Right cardiac atrium (tissue), 5 donors: ENCODE measurements around the gene PRIM2. TPM values are rescaled to one million over a fixed set of nuclear protein-coding genes. Genes with fewer than 3 reads are reported as not detected.
"Not testable (repeated sequence)": the region's sequence is repeated elsewhere in the genome, so short reads cannot be mapped to it uniquely, and the experiment has no call there.

ENCODE experiments used
- ATAC-seq, 2 donors: fragments of 200-7000 bp; cut with Tn5 transposase; one replicate each; pipeline versions ENCODE4 v1.8.0 to v1.9.1; 2020; ENCODE audit warnings: moderate library complexity in 2 of 2, mild to moderate bottlenecking in 1 of 2
- DNase-seq, 3 donors: peaks; one replicate each; pipeline ENCODE4 v3.0.0-alpha.2; 2020
- H3K27ac ChIP-seq: one replicate; pipeline ENCODE4 v1.5.1; 2013; ENCODE audit warnings: mild to moderate bottlenecking, low read length, control low read depth, moderate library complexity
- H3K27me3 ChIP-seq: one replicate; pipeline ENCODE4 v1.6.1; 2013; ENCODE audit not compliant: control insufficient read depth, insufficient read depth
- H3K4me1 ChIP-seq: one replicate; pipeline ENCODE4 v1.6.1; 2013; ENCODE audit warnings: low read length; ENCODE audit not compliant: control insufficient read depth, insufficient read depth
- H3K4me3 ChIP-seq: one replicate; pipeline ENCODE4 v1.5.1; 2013; ENCODE audit warnings: low read length, control low read depth
- H3K9me3 ChIP-seq: one replicate; pipeline ENCODE4 v1.6.1; 2013; ENCODE audit warnings: low read length; ENCODE audit not compliant: control insufficient read depth
- WGBS: extraction: QIAGEN DNeasy Blood & Tissue Kit; methylation state at CpG from one replicate; pipeline ENCODE4 v1.1.7; 2013; 5-methylcytosine and 5-hydroxymethylcytosine counted together
- intact Hi-C, 4 donors: fragments of 100-400 bp; cut with DNase I; formaldehyde crosslinking; loops; one replicate each; pipeline versions ENCODE4 v1.11.0 to v1.14.0; 2022 to 2023
- long read RNA-seq, 4 donors: library from polyadenylated mRNA; unstranded; transcript quantifications; one replicate each; pipeline ENCODE4 v2.0.0, GENCODE V29; 2020 to 2021
- polyA plus RNA-seq: library from polyadenylated mRNA; stranded (reverse); fragments of 200-250 nt; gene quantifications from one replicate; pipeline ENCODE4 v1.2.3, GENCODE V29; 2013
- total RNA-seq, 4 donors: library from RNA; stranded (reverse); fragmentation: NEBNext Ultra II Directional; extraction: Animal tissue kit (Norgen Biotek cat#: 25700); gene quantifications; one replicate each; pipeline ENCODE4 v1.2.1, GENCODE V29; 2021
- donor health status: healthy with polysubstance abuse.
- donor health status: DM: no; HTN: yes; CAD: no.
- donor health status: DM: no; HTN: no; CAD: no.
- donor health status: DM: no; HTN: yes; CAD: no; lungs with severe emphysema.
- donor health status: DM: yes; HTN: yes; CAD: no.

PRIM2 gene
- total RNA-seq (1 to 10 TPM; 4.1 to 6.7 (median 5.4) TPM), polyA plus RNA-seq (3.1 TPM)
- long read RNA-seq, donor 1, partial matches to known transcripts: 0 of 2 reads
- long read RNA-seq, donor 1, other reads (novel, unspliced or antisense): 1 of 2 reads
- long read RNA-seq, donor 2, partial matches to known transcripts: 0 of 4 reads
- long read RNA-seq, donor 2, other reads (novel, unspliced or antisense): 0 of 4 reads
- long read RNA-seq, donor 3, transcript PRIM2-207 (14 exons, 2,308 nt): major isoform, 6 of 9 reads
- long read RNA-seq, donor 3, partial matches to known transcripts: 1 of 9 reads
- long read RNA-seq, donor 3, other reads (novel, unspliced or antisense): 1 of 9 reads
- long read RNA-seq, donor 4, partial matches to known transcripts: 0 of 2 reads
- long read RNA-seq, donor 4, other reads (novel, unspliced or antisense): 0 of 2 reads

- H3K9me3 ChIP-seq: no peaks in the 10 kb centered on the region
- under 1% methylated on average over 27 of the region's 27 CpGs for WGBS
- intact Hi-C loops: loop anchor here in 3 of 4 donors (2.0 to 10.0 kb wide), 5 partner anchors 93 to 415 kb away; partner anchors contain the start of genes BAG2 (in 2 of the 3) and RAB23 (in 1 of the 3)
- H3K27me3 ChIP-seq: no peaks in the 10 kb centered on the region
- H3K4me3 ChIP-seq: peak within 1 kb of the TSS; percentile 96
- peak within 1 kb of the TSS; percentile 72 for H3K27ac ChIP-seq
- DNase-seq (peak; percentile 87 to 94 (median 92)), ATAC-seq (peak; percentile 99)
- H3K4me1 ChIP-seq: peaks cover 6% of the 10 kb centered on the region
Measured at GRCh38 chr6:57317060-57317943, at the start of gene PRIM2. Gene PRIM2, plus strand, starts transcription at chr6:57317630. Its CDS starts 816 bp downstream, at chr6:57318446.

GRCh38 chr6:57268294-57268640 lies 49.2 kb upstream of the PRIM2 start:
- Histone ChIP-seq H3K4me3 (no peak overlapping the region), H3K27ac (no peak overlapping the region), H3K9me3 (no peaks in the 10 kb centered on the region), H3K27me3 (no peaks in the 10 kb centered on the region), H3K4me1 (no peaks in the 10 kb centered on the region)
- no peak for ATAC-seq
- no peak for DNase-seq
- intact Hi-C loops: no loop called here

GRCh38 chr6:57274113-57274824 lies 43.2 kb upstream of the PRIM2 start:
- H3K27me3 ChIP-seq, H3K27ac ChIP-seq, H3K4me3 ChIP-seq, H3K4me1 ChIP-seq, DNase-seq, H3K9me3 ChIP-seq, ATAC-seq, intact Hi-C loops: not testable (repeated sequence)
- 93% methylated on average over 17 of the region's 17 CpGs for WGBS

GRCh38 chr6:57275384-57275783 lies 42.0 kb upstream of the PRIM2 start:
- Histone ChIP-seq H3K9me3 (no peaks in the 10 kb centered on the region), H3K4me3 (no peak overlapping the region), H3K4me1 (no peaks in the 10 kb centered on the region), H3K27ac (no peak overlapping the region), H3K27me3 (no peaks in the 10 kb centered on the region)
- intact Hi-C loops: no loop called here
- DNase-seq (no peak), ATAC-seq (no peak)
- WGBS: 68% methylated on average over 3 of the region's 3 CpGs

GRCh38 chr6:57276946-57277345 lies 40.5 kb upstream of the PRIM2 start:
- H3K4me1 ChIP-seq: no peaks in the 10 kb centered on the region
- H3K9me3 ChIP-seq: no peaks in the 10 kb centered on the region
- no peaks in the 10 kb centered on the region for H3K27me3 ChIP-seq
- no peak for ATAC-seq
- DNase-seq: no peak
- H3K4me3 ChIP-seq: no peak overlapping the region
- intact Hi-C loops: no loop called here
- no peak overlapping the region for H3K27ac ChIP-seq

- ATAC-seq: no peak
- H3K9me3 ChIP-seq: no peaks in the 10 kb centered on the region
- no peaks in the 10 kb centered on the region for H3K27me3 ChIP-seq
- H3K27ac ChIP-seq: no peak overlapping the region
- WGBS: 83% methylated on average over 2 of the region's 2 CpGs
- no peaks in the 10 kb centered on the region for H3K4me1 ChIP-seq
- DNase-seq: no peak
- H3K4me3 ChIP-seq: no peak overlapping the region
- intact Hi-C loops: no loop called here
Measured at GRCh38 chr6:57278570-57278969, 38.9 kb upstream of the PRIM2 start.

GRCh38 chr6:57279013-57279412 lies 38.4 kb upstream of the PRIM2 start:
- no peaks in the 10 kb centered on the region for H3K27me3 ChIP-seq
- no peak for DNase-seq
- 78% methylated on average over 2 of the region's 2 CpGs for WGBS
- intact Hi-C loops: no loop called here
- no peaks in the 10 kb centered on the region for H3K4me1 ChIP-seq
- H3K4me3 ChIP-seq: no peak overlapping the region
- ATAC-seq: no peak
- no peak overlapping the region for H3K27ac ChIP-seq
- no peaks in the 10 kb centered on the region for H3K9me3 ChIP-seq

- Histone ChIP-seq H3K27ac (no peak overlapping the region), H3K4me3 (no peak overlapping the region), H3K9me3 (no peaks in the 10 kb centered on the region), H3K27me3 (no peaks in the 10 kb centered on the region), H3K4me1 (no peaks in the 10 kb centered on the region)
- ATAC-seq (no peak), DNase-seq (no peak)
- intact Hi-C loops: no loop called here
Measured at GRCh38 chr6:57283106-57283505, 34.3 kb upstream of the PRIM2 start.

GRCh38 chr6:57283911-57284455 lies 33.4 kb upstream of the PRIM2 start:
- ATAC-seq: no peak
- Histone ChIP-seq H3K9me3 (no peaks in the 10 kb centered on the region), H3K4me1 (no peaks in the 10 kb centered on the region), H3K4me3 (no peak overlapping the region), H3K27ac (no peak overlapping the region), H3K27me3 (no peaks in the 10 kb centered on the region)
- 70% methylated on average over 2 of the region's 2 CpGs for WGBS
- no peak for DNase-seq
- intact Hi-C loops: no loop called here

- ATAC-seq, DNase-seq, H3K27me3 ChIP-seq, H3K27ac ChIP-seq, intact Hi-C loops, H3K4me3 ChIP-seq, H3K4me1 ChIP-seq, H3K9me3 ChIP-seq: not testable (repeated sequence)
- WGBS: 83% methylated on average over 12 of the region's 12 CpGs
Measured at GRCh38 chr6:57288136-57288535, 29.3 kb upstream of the PRIM2 start.
